ENCODE data around the gene PPM1H. TPM values are rescaled to one million over a fixed set of nuclear protein-coding genes. Genes with fewer than 3 reads are reported as not detected.
"Not testable (repeated sequence)": the region's sequence is repeated elsewhere in the genome, so short reads cannot be mapped to it uniquely, and the experiment has no call there.

PPM1H gene
- total RNA-seq, 1 experiment from 2014 or later, result 18.9 TPM

DNA sequence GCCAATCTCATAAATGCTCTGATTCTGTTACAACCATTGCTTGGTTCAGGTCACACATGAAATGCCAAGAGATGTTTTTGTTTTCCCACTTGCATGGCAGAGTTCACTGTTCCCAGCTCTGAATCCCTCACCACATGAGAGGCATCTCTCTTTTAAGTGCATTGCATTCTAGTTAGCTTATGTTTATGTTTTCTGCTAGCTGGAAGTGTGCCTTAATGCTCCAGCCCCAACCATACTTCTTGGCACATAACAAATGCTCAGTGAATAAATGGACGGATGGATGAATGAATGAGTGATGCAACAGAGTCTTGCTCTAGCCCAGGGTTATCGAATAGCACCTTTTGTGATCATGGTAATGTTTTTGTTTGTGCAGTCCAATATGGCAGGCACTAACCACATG is 197.3 kb downstream of the PPM1H start:
- DNase-seq (ENCODE audit: low spot score), result no peak

DNA sequence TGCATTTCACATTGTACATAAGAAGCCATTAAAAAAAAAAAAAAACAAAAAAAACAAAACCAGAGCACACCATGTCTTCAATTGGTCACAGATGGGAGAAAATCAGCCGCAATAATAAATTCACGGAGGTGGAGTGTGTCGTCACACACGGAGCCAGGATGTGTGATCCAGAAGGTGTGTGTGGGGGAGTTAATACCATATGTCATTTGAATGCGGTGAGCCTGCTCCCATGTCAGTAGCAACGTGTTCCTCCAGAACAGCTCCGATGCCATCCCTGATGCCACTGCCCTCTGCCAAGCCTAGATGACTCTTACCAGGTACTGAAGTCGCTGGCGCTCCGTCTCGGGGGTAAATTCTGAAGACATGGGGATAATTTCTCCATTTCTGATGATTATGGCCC is 197.8 kb downstream of the PPM1H start:
- no peak for DNase-seq (ENCODE audit: low spot score)

DNA sequence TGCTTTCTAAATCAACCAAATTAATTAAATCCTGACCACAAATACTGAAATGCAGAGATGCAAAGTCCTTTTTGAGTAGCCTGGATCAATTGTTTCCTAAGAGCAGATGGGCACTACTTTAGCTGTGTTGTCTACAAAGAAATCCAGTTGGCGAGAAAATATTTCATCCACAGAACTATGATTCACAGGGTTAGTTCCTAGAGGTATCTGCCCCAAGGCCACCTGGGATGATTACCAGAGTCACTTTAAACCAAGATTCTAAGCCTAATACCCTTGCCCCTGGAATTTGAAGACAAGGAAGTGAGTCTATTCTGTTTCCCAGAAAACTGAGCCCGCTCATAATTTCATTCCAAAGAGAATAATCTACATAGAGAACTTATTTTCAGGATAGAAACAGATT is 198.4 kb downstream of the PPM1H start:
- no peak for DNase-seq (ENCODE audit: low spot score)

DNA sequence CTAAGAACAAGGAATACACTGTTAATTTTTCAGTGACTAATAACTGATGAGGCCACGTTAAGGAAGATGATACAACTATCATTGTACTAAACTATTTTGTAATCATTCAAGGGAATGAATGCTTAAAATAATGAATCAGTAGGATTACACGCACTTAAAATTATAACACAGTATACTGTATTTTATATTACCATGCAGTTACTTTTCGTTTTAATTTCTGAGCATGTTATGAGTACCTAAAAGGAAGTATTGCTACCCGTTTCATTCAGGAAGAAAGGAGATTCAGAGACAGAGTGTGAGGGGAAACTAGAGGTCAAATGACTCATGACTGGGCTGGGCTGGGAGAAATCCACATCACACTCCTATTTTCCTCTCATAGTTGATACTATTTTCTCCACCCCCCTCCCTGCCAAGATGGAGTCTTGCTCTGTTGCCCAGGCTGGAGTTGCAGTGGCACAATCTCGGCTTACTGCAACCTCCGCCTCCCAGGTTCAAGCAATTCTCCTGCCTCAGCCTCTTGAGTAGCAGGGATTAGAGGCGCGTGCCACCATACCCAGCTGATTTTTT is 202.0 kb downstream of the PPM1H start:
- DNase-seq (ENCODE audit: low spot score), result peak; percentile 77

DNA sequence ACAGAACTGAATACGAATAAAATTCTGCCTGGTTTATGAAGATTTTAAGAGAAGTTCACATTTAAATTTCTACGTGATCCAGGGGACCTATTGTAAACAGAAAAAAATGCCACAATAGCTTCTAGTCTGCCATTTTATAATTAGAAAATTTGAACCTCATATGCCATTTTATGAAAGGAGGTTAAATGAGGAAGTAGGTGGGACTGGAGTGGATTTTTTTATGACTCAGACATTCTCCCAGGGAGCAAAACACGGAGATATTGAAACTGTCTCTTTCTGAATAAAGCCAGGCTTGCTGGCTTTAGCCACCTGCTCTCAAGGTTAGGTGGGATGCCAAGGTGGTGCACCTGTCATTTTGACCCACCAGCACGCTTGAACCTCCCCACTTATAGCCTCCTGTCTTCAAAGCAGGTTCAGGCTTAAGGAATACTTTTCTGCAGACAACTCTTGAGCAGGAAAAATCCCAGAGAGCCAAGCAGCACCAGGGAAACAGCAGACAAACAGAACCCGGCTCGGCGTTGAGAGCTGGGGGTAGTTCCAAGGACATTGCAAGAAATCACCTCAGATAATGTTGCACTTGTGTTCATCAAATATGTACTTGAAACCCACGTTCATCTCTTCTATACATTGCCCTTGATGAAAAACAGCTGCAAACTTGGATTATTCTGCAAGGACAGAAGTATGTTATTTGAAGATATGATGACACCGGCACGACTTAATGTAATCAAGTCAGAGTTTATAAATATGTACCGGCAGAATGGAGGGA is 203.7 kb downstream of the PPM1H start:
- peak; percentile 64 for DNase-seq (ENCODE audit: low spot score)

DNA sequence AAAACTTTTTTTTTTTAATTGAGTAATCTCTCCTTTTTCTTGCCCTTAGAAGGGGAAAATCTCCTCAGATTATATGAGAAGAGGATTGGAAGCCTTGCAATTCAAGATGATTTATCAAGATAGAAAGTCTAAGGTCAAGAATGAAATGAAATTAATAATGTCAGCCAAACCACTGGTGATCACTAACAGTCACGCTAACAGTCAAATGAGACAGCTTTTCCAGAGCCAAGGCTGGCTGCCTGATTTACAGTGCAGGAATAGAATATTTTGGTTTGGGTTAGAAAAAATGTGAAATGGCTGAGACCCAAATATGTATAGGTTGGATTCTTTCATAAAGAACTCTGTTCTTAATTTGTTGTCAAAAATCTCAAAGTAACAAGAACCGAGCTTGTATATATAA is 204.3 kb downstream of the PPM1H start:
- DNase-seq (ENCODE audit: low spot score), result no peak

DNA sequence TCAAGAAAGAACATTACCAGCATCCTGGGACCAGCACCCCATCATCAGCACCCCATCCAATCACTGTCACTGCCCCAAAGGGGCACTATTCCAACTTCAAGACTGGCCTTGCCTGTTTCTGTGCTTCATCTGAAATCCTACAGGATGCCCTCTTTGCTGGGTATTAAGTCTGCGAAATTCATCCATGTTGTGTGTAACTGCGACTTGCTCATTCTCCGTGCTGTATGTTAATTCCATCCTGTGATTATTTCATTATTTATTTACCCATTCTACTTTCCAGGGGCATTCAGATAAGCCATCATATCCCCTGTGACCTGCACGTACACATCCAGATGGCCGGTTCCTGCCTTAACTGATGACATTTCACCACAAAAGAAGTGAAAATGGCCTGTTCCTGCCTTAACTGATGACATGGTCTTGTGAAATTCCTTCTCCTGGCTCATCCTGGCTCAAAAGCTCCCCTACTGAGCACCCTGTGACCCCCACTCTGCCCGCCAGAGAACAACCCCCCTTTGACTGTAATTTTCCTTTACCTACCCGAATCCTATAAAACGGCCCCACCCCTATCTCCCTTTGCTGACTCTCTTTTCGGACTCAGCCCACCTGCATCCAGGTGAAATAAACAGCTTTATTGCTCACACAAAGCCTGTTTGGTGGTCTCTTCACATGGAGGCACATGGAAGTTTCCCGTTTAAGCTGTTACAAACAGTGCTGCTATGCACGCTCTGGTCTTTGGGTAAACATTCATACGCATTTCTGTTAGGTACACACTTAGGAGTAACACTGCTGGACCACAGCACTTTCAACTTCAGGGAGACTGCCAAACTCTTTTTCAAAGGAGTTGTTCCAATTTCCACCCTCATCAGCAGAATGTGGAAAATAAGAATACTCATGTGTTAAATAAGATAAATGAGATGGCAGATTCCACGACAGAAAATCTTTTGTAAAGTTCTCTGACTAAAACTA is 205.1 kb downstream of the PPM1H start:
- not testable (repeated sequence) for DNase-seq (ENCODE audit: low spot score)

DNA sequence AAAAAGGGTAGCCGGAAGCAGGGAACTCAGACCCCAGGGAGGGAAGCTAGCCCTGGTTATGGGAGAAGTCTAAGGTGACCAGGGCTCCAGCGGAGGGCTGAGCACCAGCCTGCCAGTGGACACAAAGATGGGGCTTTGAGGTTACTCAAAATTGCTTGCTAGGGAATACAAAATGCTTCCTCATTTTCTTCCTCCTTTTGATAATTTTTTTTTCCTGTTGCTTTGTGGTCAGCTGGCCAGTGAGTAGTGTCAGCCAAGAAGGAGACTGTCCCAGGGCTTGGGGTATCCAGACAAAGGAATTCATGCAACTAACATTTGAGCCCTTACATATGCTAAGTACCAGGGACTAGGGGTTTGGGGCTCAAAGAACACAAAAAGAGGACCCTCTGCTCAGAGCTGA is 206.2 kb downstream of the PPM1H start:
- no peak for DNase-seq (ENCODE audit: low spot score)

DNA sequence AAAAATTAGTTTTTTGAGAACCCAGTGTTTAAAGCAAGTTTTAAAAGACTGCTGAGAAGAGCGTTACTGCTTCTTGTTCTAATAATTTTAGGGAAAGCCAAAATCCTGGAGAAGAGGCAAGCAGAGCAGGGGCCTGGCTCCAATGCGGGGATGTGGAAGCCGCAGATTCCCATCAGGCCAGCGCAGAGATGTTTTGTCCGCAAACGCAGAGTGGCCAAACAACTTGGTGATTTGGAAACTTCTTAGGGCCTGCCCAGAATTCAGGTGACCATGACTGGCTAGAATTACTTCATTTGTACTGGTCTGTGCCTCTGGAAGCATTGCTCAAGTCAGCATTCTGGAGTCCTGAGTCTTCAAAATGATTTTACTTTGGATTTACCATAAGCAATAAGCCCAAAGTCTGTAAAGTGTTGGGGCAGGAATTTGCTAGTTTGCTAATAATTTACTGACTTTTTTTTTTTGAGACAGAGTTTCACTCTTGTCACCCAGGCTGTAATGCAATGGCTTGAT is 208.4 kb downstream of the PPM1H start:
- no peak for DNase-seq (ENCODE audit: low spot score)

DNA sequence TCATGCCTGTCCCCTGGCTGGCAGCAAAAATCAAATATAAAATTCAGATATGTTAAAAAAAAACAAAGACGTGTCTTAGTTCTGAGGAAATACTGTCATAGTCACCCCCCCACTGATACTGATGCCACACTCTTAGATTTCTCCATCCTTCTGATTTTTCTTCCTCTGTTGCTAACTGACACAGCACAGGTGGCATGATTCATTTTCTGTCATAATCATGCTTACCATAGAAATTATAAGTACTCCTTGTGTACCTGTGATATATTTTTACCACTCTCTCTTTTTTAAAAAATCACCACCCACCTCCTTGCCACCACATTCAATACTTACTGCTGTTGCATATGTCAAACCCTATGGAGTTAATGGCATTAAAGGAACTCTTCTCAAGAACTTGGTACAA is 209.2 kb downstream of the PPM1H start:
- no peak for DNase-seq (ENCODE audit: low spot score)

DNA sequence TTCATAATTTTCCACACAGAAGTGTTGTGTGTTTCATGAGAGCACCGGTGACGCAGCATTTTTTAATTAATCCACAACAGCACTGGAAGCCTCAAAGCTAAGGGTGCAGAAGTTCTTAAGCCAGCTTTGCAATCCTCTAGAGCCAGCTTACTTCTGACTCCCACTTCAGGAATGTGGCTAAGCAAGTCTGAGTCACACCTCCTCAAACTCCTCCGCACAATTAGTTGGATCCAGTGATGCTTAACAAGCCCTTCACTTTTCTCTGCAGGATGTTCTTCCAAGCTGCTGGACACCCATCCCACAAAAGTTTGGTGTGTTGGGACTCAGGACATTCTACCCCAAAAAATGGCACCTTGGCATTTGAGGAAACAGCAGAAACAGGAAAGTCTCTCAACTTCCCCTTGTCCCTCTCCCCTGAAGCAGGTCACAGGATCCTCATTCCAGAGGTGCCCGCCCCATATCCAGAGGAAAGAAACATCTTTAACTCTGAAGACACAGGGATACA is 210.0 kb downstream of the PPM1H start:
- DNase-seq (ENCODE audit: low spot score), result peak; percentile 95

DNA sequence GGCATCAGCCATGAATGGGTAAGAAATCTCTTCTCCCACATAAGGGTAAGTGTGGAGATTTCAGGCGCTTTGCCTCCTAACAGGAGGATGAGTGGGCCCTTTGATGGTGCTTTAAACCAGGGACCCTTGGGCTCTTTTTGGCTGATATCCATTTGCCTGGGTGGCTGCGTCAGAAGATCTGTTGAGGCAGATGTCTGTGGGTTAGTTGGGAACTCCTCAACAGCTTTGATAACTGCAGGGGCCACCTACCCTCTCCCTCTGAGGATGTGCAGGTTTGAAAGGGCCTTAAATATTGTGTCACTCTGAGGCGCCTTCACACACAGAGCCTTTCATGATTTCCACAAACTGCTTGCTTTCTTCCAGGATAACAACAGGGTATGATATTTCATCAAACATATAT is 210.7 kb downstream of the PPM1H start:
- no peak for DNase-seq (ENCODE audit: low spot score)

DNA sequence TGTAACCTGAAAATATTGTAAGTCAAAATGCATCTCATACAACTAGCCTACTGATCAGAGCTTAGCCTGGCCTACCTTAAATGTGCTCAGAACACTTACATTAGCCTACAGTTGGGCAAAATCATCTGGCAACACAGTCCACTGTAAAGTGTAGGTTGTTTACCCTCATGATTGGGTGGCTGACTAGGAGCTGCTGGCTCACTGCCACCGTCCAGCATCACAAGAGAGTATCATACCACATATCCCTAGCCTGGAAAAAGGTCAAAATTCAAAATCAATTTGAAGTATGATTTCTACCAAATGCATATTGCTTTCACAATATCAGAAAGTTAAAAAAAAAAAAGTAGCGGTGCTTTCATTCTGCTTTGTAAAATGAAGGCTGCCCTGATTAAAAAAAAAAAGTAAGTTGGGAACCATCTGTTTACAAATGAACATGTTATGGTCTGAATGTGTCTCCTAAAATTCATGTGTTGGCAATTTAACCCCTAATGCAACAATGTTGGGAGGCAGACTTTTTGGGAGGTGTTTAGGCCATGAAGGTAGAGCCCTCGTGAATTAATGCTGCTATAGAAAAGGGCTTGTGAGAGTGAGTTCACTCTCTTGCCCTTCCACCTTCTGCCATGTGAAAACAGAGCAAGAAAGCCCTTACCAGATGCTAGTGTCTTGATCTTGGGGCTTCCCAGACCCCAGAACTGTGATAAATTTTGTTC is 211.8 kb downstream of the PPM1H start:
- DNase-seq (ENCODE audit: low spot score), result peak; percentile 37

DNA sequence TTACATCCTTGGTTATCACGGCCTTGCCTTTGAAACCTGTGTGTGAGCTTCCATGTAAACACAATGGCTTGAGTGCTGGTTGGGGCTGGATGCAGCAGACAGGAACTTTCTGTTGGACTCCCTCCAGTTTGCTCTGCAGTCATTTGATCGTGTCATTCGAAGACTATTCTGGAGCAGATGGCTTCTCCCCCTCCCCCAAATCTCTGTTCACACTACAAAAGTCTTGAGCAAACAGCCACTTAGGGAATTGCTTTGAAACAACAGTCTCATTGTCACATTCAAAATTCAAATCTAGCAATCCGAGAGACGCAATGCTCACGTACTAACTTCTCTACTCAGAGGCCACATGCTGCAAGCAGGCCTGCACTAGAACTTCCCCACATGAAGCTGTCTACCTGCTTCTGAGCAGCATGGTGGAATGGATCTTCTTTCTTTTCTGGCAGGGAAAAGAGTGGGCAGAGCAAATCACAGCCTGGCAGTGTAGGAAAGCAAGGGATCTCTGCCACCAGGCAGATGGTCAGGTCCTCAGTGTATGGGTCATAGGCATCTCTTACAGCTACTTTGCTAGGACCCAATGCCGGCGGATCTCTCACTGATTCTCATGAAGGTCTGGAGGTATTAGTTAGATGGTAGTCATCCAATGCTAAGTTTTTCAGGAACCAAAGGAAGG is 214.2 kb downstream of the PPM1H start:
- no peak for DNase-seq (ENCODE audit: low spot score)

DNA sequence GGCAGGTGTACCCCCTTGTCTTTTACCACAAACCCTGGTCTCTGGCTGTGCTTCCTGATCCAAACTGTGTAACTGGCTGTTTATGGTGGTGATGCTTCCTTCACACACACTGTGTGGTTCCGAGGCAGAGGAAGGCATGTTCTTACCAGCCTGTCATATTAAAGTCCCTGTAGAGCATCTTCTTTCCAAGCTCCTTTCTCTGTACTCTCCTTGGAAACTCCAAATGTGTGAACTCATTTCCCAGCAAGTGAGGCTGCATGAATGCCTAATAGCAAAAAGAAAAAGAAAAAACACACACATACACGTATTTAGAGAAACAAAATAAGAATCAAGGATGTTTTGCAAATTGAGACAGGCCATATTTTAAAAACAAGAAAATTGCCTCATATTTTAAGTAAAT is 214.9 kb downstream of the PPM1H start:
- DNase-seq (ENCODE audit: low spot score), result no peak

DNA sequence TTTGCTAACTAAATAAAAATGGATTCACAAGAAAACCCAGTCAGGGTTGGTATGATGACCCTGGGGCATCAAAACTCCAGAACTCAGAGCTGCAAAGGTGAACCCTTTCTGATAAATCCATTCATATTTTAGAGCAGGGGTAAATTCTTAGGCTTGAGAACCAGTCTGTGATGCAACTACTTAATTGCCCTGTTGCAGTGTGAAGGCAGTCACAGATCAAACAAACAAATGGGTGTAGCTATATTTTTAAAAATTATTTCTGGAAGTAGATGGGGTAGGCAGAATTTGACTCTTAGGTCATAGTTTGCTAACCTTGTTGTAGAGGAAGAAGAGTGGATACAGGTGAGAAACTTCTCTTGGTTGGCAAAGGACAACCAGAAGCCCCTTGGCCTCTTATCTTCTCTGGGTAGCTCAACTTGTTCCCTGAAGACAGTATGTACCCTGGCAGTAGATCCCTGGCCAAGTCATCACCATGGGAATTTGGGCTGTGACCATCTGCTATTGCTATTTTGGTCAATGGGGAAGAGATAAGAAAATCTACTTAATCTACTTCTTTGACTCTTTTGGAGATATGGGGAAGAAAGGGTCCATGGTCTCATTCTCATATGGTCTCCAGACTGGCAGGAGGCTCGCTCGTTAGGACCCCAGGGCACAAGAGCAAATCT is 216.1 kb downstream of the PPM1H start:
- DNase-seq (ENCODE audit: low spot score), result no peak

DNA sequence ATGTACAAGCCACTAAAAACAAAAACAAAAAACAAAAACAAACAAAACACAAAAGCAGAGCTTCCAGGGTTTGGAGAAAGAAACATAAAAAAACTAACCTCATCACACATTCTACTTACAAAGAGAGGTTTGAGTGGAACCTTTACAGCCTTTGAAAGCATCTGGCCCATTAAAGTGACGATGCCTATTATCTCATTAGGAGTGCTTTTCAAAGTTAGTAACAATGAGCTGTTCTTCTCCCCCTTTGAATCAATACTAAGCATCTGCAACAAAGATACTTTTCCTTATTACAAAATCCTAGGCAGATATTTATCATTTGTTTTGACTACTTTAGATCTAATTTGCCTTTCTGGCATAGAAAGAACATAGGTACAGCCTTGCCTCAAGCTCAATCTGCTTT is 217.3 kb downstream of the PPM1H start:
- no peak for DNase-seq (ENCODE audit: low spot score)

DNA sequence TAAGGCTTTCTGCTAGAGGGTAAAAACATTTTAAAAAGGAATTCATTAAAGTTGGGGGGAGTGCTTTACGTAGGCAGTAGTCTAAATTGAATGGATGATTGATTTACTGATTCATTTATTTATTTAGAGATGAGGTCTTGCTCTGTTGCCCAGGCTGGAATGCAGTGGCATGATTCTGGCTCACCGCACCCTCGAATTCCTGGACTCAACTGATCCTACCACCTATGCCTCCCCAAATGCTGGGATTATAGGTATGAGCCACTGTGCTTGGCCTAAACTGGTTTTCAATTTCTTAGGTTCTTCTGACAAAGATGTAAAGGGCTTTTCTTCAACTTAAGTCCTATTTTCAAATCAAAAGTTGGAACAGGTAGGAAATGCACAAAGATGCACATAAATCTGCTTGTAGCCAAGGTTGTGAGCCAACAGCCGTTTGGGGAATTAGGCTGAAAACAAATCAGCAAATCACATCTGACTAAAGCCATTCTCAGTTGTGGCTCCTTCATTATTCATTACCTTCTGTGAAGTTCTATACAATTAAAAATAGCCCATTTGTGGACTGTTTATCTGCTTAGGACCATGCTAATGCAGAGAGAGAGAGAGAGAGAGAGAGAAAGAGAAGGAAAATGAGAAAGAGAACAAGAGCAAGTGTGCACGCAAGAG is 218.0 kb downstream of the PPM1H start:
- DNase-seq (ENCODE audit: low spot score), result no peak

DNA sequence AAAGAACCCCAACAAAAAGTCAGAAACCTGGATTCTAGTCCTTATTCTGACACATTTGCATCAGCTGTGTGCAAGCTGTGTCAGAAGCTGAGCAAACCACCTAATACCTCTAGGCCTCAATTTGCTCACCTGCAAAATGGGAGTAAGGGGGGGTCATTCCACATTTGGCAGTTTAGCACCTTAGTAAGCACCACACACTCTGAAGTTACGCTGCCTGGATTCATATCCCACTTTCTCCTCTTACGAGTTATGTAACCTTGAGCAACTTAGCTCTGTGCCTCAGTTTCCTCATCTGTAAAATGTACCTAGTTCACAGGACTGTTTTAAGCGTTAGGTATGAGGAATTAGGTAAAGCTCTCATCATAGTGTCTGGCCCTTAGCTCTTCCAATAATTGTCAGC is 218.9 kb downstream of the PPM1H start:
- DNase-seq (ENCODE audit: low spot score), result no peak

All from HT-29 (cell line).